ENCODE results near the gene ARHGAP9.
A peak's percentile ranks its signal among the peaks of the same experiment; 100 is the strongest.
"Not testable (repeated sequence)": the region's sequence is repeated elsewhere in the genome, so short reads cannot be mapped to it uniquely, and the experiment has no call there.

Gene ARHGAP9

DNA sequence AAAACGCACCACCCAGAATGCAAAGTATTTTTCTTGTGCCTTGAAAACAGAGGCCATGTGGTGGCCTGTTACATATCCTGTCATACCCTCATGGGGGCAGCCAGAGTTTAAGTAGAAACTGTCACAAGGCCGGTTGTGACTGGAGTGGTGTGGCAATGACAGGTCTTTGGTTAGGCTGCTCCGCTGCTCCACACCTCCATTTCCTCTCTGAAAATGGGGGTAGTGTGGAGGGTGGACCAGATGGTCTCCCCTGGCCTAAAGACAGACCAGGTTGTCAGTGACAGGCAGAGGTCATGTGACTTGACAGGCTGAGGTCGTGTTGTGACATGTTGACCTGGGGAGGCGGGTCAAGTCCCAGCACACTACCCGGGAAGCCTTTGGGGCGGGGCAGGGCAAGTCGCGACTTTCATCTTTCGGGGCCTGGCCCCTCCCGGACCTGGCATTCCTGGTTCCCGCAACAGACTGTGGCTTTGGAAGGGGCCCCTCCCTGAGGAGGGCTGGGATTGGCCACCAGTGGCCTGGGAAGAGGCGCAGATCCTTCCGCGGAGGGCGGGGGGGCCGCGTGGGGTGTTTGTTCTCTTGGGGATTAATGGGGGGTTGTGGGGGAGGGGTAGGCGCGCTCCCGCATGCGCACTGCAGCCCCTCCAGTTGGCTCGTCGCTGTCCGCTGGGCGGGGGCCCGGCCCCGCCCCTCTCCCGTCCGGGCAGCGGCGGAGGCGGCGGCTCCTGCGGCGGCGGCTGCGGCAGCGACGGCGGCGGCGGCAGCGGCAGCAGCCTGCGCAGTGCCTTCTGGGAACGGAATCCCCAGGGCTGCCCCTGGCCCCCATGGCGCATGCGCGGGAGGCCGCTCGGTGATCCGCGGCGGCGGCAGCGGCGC lies 42.6 kb upstream of the ARHGAP9 start, which contains the start of gene MBD6:
MBD6 (plus strand) TSS at position 814 of the 876 bp plus-strand sequence. CDS start 1,480 bp downstream, outside the sequence.
- Histone ChIP-seq H3K36me3 (ENCODE audit: control insufficient read depth, low read depth, low read length) (peaks cover 16% of the 10 kb centered on the region), H3K4me1 (ENCODE audit: control insufficient read depth, low read depth, low read length) (peaks cover 18% of the 10 kb centered on the region), H3K27me3 (ENCODE audit: control insufficient read depth, insufficient read depth, low read length) (no peaks in the 10 kb centered on the region), H3K27ac (ENCODE audit: low read length) (peak within 1 kb of the TSS; percentile 44), H3K9ac (ENCODE audit: low read length) (peak within 1 kb of the TSS; percentile 49), H3K9me3 (ENCODE audit: control insufficient read depth, low read depth, low read length) (no peaks in the 10 kb centered on the region), H3K4me3 (ENCODE audit: low read length) (peak within 1 kb of the TSS; percentile 84)

DNA sequence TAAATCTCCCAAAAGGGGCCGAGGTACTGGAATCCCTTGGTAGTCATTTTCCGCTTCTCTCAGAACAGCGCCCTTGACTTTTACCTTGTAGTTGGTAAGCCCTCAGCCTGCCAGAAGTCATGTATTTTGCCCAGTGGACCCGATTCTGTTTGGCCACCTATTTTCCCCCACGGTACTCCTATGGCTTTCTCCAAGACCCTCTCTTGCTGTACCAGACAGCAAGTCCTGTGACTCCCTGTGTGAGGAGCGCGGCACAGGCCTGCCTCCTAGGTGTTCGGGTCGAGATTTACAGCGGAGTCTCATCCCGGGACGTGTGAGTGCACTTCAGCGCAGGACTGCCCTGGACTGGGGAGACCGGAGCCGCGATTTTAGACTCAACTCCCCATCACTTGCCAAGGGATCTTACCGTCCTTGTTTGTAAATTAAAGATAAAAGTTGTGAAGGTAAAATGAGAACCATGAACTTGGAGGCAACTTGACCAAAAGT lies 41.9 kb upstream of the ARHGAP9 start:
- peak overlapping the region; percentile 56 for H3K4me3 ChIP-seq (ENCODE audit: low read length)
- no peak overlapping the region for H3K9ac ChIP-seq (ENCODE audit: low read length)
- no peak overlapping the region for H3K27ac ChIP-seq (ENCODE audit: low read length)
- no peaks in the 10 kb centered on the region for H3K27me3 ChIP-seq (ENCODE audit: control insufficient read depth, insufficient read depth, low read length)
- H3K9me3 ChIP-seq (ENCODE audit: control insufficient read depth, low read depth, low read length): no peaks in the 10 kb centered on the region
- H3K4me1 ChIP-seq (ENCODE audit: control insufficient read depth, low read depth, low read length): peaks cover 18% of the 10 kb centered on the region
- peaks cover 20% of the 10 kb centered on the region for H3K36me3 ChIP-seq (ENCODE audit: control insufficient read depth, low read depth, low read length)

DNA sequence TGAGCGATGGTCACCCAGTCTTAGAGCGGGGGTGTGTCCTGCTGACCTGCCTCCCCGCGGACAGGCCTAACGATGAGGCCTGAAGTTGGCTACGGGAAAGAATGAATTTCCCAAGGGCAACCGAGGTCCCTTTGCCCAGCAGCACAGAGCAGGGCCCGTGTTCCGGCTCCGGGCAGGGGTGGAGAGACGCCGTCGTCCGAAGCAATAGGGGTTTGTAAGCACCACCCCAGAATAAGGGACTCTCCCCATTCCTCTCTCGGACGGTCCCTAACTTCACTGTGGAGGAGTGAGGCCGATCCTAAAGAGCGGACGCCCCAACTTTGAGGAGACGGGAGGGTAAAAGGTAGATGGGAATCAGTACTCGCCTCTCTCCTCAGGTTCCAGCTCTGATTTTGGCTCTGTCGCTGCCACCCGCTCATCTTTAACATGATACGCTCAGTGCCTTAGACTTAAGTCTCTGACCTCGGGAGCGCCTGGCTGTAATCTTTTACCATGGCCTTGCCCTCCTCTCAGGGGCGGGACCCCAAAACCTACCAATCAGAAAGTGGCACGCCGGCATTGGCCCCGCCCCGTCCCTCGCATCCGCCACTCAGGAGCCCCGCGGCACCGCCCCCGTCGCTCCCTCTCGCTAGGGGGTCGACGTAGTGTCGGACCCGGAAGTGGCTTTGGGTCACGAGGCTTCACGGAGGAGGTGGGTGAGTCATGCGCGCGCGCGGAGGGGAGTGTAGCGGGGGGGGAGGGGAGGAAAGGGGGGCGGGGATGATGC lies 40.6 kb upstream of the ARHGAP9 start, which contains the start of gene DDIT3:
DDIT3 (minus strand) TSS at position 462 of the 766 bp plus-strand sequence. CDS start 3,108 bp downstream, outside the sequence.
- Histone ChIP-seq H3K4me1 (ENCODE audit: control insufficient read depth, low read depth, low read length) (peaks cover 18% of the 10 kb centered on the region), H3K9me3 (ENCODE audit: control insufficient read depth, low read depth, low read length) (no peaks in the 10 kb centered on the region), H3K27me3 (ENCODE audit: control insufficient read depth, insufficient read depth, low read length) (no peaks in the 10 kb centered on the region), H3K36me3 (ENCODE audit: control insufficient read depth, low read depth, low read length) (peaks cover 33% of the 10 kb centered on the region), H3K4me3 (ENCODE audit: low read length) (peak within 1 kb of the TSS; percentile 95), H3K27ac (ENCODE audit: low read length) (peak within 1 kb of the TSS; percentile 91), H3K9ac (ENCODE audit: low read length) (peak within 1 kb of the TSS; percentile 91)

DNA sequence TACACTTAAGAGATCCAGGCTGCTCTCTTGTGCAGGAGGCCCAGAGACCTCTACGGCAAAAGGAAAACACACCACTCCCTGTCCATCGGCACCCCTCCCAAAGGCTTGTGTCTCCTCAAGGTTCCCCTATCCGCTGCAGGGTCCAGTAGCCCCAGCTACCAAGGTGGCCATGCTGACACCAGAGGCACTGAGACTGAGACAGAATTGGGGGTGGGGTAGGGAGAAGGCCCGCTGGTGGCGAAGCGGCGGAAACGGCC lies 40.1 kb upstream of the ARHGAP9 start:
- peaks cover 18% of the 10 kb centered on the region for H3K4me1 ChIP-seq (ENCODE audit: control insufficient read depth, low read depth, low read length)
- H3K36me3 ChIP-seq (ENCODE audit: control insufficient read depth, low read depth, low read length): peaks cover 38% of the 10 kb centered on the region
- H3K27ac ChIP-seq (ENCODE audit: low read length): peak overlapping the region; percentile 91

DNA sequence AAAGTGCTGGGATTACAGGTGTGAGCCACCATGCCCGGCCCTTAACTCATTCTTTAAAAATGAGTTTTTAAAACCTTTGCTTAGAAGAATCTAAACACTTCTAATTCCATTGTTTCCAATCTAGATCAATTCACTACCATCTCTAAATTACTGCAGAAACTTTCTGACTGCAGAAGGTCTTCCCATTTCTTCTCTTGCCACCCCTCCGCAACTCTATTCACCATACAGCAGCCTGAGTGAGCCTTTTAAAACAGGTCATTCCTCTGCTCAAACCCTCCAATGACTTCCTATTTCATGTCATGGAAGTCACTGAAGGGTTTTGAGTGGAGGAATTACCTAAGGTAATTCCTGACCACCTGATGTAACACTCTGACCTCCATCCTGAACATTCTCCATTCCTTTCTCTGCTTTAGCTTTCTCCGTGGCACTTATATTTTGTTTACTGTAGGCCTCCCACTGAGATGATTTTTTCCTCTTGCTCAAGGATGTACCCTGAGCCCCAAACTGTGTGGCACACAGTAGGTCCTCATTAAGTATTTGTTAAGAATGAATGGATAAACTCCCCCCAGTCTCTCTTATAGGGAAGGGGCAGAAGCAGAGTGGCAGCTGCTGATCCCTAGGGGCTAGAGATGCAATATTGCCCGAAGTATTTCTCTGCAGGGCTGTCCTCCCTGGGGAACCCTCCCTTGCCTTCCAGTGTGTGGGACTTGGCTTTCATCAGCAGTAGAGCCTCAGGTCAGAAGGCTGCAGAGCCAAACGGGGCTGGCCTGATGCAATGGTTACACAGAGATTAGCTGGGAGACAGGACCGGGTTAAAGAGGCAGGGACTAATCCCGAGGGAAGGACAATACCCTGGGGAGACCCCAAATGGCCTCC lies 39.5 kb upstream of the ARHGAP9 start:
- Histone ChIP-seq H3K4me1 (ENCODE audit: control insufficient read depth, low read depth, low read length) (peaks cover 18% of the 10 kb centered on the region), H3K36me3 (ENCODE audit: control insufficient read depth, low read depth, low read length) (peaks cover 44% of the 10 kb centered on the region)

More for the DNA sequence above, 40.1 kb upstream of the ARHGAP9 start:
- Histone ChIP-seq H3K9ac (ENCODE audit: low read length) (peak overlapping the region; percentile 91), H3K27me3 (ENCODE audit: control insufficient read depth, insufficient read depth, low read length) (no peaks in the 10 kb centered on the region), H3K9me3 (ENCODE audit: control insufficient read depth, low read depth, low read length) (no peaks in the 10 kb centered on the region), H3K4me3 (ENCODE audit: low read length) (peak overlapping the region; percentile 95)

DNA sequence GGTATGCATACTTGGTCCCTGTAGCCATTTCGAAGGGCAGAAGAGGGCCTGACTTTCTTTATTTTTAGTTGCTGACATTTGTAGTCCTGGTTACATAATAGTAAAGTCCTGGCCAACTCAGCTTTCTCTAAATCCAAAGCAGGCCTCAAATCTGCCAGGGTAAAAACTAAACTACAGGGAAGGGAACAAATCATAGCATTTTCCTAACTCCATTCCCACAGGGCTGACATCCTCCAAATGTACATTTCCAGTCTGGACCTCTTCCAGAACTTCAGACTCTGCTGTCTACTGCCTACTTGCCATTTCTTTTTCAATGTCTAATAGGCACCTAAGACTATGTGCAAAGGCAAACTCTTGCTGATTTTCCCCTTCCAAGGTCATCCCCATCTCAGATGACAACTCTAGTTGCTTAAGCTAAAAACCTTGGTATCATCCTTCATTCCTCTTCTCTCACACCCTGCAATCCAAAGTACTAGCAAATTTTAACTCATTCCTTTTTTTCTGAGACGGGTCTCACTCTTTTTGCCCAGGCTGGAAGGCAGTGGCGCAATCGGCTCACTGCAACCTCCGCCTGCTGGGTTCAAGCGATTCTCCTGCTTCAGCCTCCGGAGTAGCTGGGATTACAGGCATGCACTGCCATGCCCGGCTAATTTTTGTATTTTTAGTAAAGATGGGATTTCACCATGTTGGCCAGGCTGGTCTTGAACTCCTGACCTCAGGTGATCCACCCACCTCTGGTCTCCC lies 38.7 kb upstream of the ARHGAP9 start:
- H3K9ac ChIP-seq (ENCODE audit: low read length): no peak overlapping the region
- H3K4me1 ChIP-seq (ENCODE audit: control insufficient read depth, low read depth, low read length): peaks cover 11% of the 10 kb centered on the region
- H3K27ac ChIP-seq (ENCODE audit: low read length): no peak overlapping the region
- H3K4me3 ChIP-seq (ENCODE audit: low read length): peak overlapping the region; percentile 95
- H3K27me3 ChIP-seq (ENCODE audit: control insufficient read depth, insufficient read depth, low read length): no peaks in the 10 kb centered on the region
- no peaks in the 10 kb centered on the region for H3K9me3 ChIP-seq (ENCODE audit: control insufficient read depth, low read depth, low read length)
- H3K36me3 ChIP-seq (ENCODE audit: control insufficient read depth, low read depth, low read length): peaks cover 50% of the 10 kb centered on the region

More for the DNA sequence above, 39.5 kb upstream of the ARHGAP9 start:
- H3K4me3 ChIP-seq (ENCODE audit: low read length): peak overlapping the region; percentile 95
- peak overlapping the region; percentile 91 for H3K27ac ChIP-seq (ENCODE audit: low read length)
- no peaks in the 10 kb centered on the region for H3K9me3 ChIP-seq (ENCODE audit: control insufficient read depth, low read depth, low read length)
- peak overlapping the region; percentile 91 for H3K9ac ChIP-seq (ENCODE audit: low read length)
- no peaks in the 10 kb centered on the region for H3K27me3 ChIP-seq (ENCODE audit: control insufficient read depth, insufficient read depth, low read length)

DNA sequence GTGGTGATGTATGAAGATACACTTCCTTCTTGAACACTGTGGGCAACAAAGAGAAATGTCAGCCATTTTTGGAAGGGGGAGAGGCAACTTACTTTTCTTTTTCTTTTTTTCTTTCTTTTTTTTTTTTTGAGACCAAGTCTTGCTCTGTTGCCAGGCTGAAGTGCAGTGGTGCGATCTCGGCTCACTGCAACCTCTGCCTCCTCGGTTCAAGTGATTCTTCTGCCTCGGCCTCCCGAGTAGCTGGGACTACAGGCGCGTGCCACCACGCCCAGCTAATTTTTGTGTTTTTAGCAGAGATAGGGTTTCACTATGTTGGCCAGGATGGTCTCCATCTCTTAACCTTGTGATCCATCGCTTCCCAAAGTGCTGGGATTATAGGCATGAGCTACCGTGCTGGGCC lies 38.1 kb upstream of the ARHGAP9 start:
- H3K36me3 ChIP-seq (ENCODE audit: control insufficient read depth, low read depth, low read length): peaks cover 56% of the 10 kb centered on the region
- not testable (repeated sequence) for H3K27ac ChIP-seq (ENCODE audit: low read length); H3K4me3 ChIP-seq (ENCODE audit: low read length); H3K4me1 ChIP-seq (ENCODE audit: control insufficient read depth, low read depth, low read length); H3K9me3 ChIP-seq (ENCODE audit: control insufficient read depth, low read depth, low read length); H3K9ac ChIP-seq (ENCODE audit: low read length); H3K27me3 ChIP-seq (ENCODE audit: control insufficient read depth, insufficient read depth, low read length)

DNA sequence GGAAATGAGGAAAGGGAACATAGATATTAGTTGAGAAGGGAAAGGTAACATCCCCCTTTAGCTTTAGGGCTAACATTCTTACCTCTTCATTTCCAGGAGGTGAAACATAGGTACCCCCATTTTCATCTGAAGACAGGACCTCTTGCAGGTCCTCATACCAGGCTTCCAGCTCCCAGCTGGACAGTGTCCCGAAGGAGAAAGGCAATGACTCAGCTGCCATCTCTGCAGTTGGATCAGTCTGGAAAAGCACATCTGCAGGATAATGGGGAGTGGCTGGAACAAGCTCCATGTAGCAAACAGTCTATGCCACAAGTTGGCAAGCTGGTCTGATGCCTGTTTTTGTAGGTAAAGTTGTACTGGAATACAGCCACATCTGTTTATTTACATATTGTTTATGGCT lies 37.5 kb upstream of the ARHGAP9 start:
- peaks cover 10% of the 10 kb centered on the region for H3K4me1 ChIP-seq (ENCODE audit: control insufficient read depth, low read depth, low read length)
- no peak overlapping the region for H3K9ac ChIP-seq (ENCODE audit: low read length)
- H3K4me3 ChIP-seq (ENCODE audit: low read length): no peak overlapping the region
- H3K27me3 ChIP-seq (ENCODE audit: control insufficient read depth, insufficient read depth, low read length): no peaks in the 10 kb centered on the region
- H3K9me3 ChIP-seq (ENCODE audit: control insufficient read depth, low read depth, low read length): no peaks in the 10 kb centered on the region
- peaks cover 62% of the 10 kb centered on the region for H3K36me3 ChIP-seq (ENCODE audit: control insufficient read depth, low read depth, low read length)
- H3K27ac ChIP-seq (ENCODE audit: low read length): no peak overlapping the region

DNA sequence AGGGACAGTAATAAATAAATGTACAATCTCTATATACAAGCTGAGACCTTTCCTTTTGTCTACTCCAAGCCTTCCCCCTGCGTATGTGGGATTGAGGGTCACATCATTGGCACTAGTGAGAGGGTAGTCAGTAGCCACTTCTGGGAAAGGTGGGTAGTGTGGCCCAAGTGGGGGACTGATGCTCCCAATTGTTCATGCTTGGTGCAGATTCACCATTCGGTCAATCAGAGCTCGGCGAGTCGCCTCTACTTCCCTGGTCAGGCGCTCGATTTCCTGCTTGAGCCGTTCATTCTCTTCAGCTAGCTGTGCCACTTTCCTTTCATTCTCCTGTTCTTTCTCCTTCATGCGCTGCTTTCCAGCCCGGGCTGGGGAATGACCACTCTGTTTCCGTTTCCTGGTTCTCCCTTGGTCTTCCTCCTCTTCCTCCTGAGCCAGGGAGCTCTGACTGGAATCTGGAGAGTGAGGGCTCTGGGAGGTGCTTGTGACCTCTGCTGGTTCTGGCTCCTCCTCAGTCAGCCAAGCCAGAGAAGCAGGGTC lies 37.0 kb upstream of the ARHGAP9 start:
- peaks cover 6% of the 10 kb centered on the region for H3K4me1 ChIP-seq (ENCODE audit: control insufficient read depth, low read depth, low read length)
- no peaks in the 10 kb centered on the region for H3K9me3 ChIP-seq (ENCODE audit: control insufficient read depth, low read depth, low read length)
- H3K27me3 ChIP-seq (ENCODE audit: control insufficient read depth, insufficient read depth, low read length): no peaks in the 10 kb centered on the region
- no peak overlapping the region for H3K27ac ChIP-seq (ENCODE audit: low read length)
- H3K36me3 ChIP-seq (ENCODE audit: control insufficient read depth, low read depth, low read length): peaks cover 67% of the 10 kb centered on the region
- H3K9ac ChIP-seq (ENCODE audit: low read length): no peak overlapping the region
- H3K4me3 ChIP-seq (ENCODE audit: low read length): no peak overlapping the region

DNA sequence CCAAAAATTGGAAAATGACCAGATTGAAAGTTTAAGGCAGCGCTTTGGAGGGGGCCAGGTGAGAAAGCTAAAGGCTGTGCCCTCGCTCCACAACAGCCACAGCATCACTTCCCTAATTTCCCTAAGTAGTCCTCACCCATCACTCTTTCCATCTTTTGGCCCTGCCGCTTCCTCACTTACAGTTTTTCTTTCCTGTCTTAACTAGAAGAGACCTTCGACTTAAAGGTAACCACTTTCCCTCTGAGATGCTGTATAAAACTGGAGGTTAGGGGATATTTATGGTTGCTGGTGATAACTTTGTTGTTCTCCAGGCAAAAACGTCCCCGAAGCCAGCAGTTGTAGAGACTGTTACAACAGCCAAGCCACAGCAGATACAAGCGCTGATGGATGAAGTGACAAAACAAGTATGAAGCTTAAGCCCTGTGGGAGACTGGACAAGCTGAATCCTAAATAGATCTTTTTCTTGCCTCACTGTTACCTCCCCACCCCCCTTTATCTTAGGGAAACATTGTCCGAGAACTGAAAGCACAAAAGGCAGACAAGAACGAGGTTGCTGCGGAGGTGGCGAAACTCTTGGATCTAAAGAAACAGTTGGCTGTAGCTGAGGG lies 36.4 kb upstream of the ARHGAP9 start:
- H3K9me3 ChIP-seq (ENCODE audit: control insufficient read depth, low read depth, low read length): no peaks in the 10 kb centered on the region
- no peak overlapping the region for H3K27ac ChIP-seq (ENCODE audit: low read length)
- H3K4me1 ChIP-seq (ENCODE audit: control insufficient read depth, low read depth, low read length): no peaks in the 10 kb centered on the region
- H3K4me3 ChIP-seq (ENCODE audit: low read length): no peak overlapping the region
- H3K9ac ChIP-seq (ENCODE audit: low read length): no peak overlapping the region
- peaks cover 73% of the 10 kb centered on the region for H3K36me3 ChIP-seq (ENCODE audit: control insufficient read depth, low read depth, low read length)
- H3K27me3 ChIP-seq (ENCODE audit: control insufficient read depth, insufficient read depth, low read length): no peaks in the 10 kb centered on the region

Data from iPS-18a (cell line).